ENCODE results near the gene VMAC.
"Not testable (repeated sequence)": the region's sequence is repeated elsewhere in the genome, so short reads cannot be mapped to it uniquely, and the experiment has no call there.

VMAC gene

GRCh38 chr19:5880196-5880595 lies 24.5 kb upstream of the VMAC start:
- no peak for DNase-seq (ENCODE audit: extremely low read depth, low read depth)
- TF ChIP-seq CTCF (IDR thresholded peaks at IDR 0.05; ENCODE audit: low read depth, low read length, missing control alignments) = no peak
- H3K4me3 ChIP-seq (replicated peaks; ENCODE audit: low read depth, low read length) = no peak overlapping the region

- no peak overlapping the region for H3K4me3 ChIP-seq (replicated peaks; ENCODE audit: low read depth, low read length)
- DNase-seq (ENCODE audit: extremely low read depth, low read depth) = no peak
- TF ChIP-seq CTCF (IDR thresholded peaks at IDR 0.05; ENCODE audit: low read depth, low read length, missing control alignments) = no peak
These were observed 24.0 kb upstream of the VMAC start for GRCh38 chr19:5880604-5881078.

GRCh38 chr19:5881543-5882299 lies 23.0 kb upstream of the VMAC start:
- H3K4me3 ChIP-seq (replicated peaks; ENCODE audit: low read depth, low read length) = no peak overlapping the region
- no peak for DNase-seq (ENCODE audit: extremely low read depth, low read depth)
- TF ChIP-seq CTCF (IDR thresholded peaks at IDR 0.05; ENCODE audit: low read depth, low read length, missing control alignments) = no peak

GRCh38 chr19:5882421-5882968 lies 22.2 kb upstream of the VMAC start:
- no peak for DNase-seq (ENCODE audit: extremely low read depth, low read depth)
- no peak for TF ChIP-seq CTCF (IDR thresholded peaks at IDR 0.05; ENCODE audit: low read depth, low read length, missing control alignments)

GRCh38 chr19:5883157-5883873 lies 21.4 kb upstream of the VMAC start:
- not testable (repeated sequence) for H3K4me3 ChIP-seq (replicated peaks; ENCODE audit: low read depth, low read length); DNase-seq (ENCODE audit: extremely low read depth, low read depth)

More at GRCh38 chr19:5882421-5882968, 22.2 kb upstream of the VMAC start:
- H3K4me3 ChIP-seq (replicated peaks; ENCODE audit: low read depth, low read length) = no peak overlapping the region

GRCh38 chr19:5884065-5884811 lies 20.4 kb upstream of the VMAC start:
- not testable (repeated sequence) for DNase-seq (ENCODE audit: extremely low read depth, low read depth); H3K4me3 ChIP-seq (replicated peaks; ENCODE audit: low read depth, low read length)

- no peak overlapping the region for H3K4me3 ChIP-seq (replicated peaks; ENCODE audit: low read depth, low read length)
- TF ChIP-seq CTCF (IDR thresholded peaks at IDR 0.05; ENCODE audit: low read depth, low read length, missing control alignments) = no peak
- no peak for DNase-seq (ENCODE audit: extremely low read depth, low read depth)
These were observed 15.2 kb upstream of the VMAC start for GRCh38 chr19:5889288-5889971.
